ENCODE results near the gene ARHGEF33.

- TF ChIP-seq EZH2 (IDR thresholded peaks at IDR 0.05; ENCODE audit: insufficient read depth, poor library complexity, severe bottlenecking), result no peak
- no peak for TF ChIP-seq EZH2phosphoT487 (IDR thresholded peaks at IDR 0.05; ENCODE audit: insufficient read depth, low read depth)
These were observed 1.6 kb upstream of the ARHGEF33 start for GRCh38 chr2:38887902-38888554.

All from GM23248 (cell line).